Astrocyte of the hippocampus (primary cell): ENCODE measurements around the gene NAA16.
"Not testable (repeated sequence)": the region's sequence is repeated elsewhere in the genome, so short reads cannot be mapped to it uniquely, and the experiment has no call there.

ENCODE experiments used
- DNase-seq: peaks from one replicate; pipeline ENCODE4 v3.0.0; 2011; ENCODE audit warnings: low read depth, low spot score

Gene NAA16

GRCh38 chr13:41354416-41354815 is 43.3 kb downstream of the NAA16 start:
- no peak for DNase-seq

- not testable (repeated sequence) for DNase-seq
Observed at GRCh38 chr13:41356385-41356648, 45.2 kb downstream of the NAA16 start.

- no peak for DNase-seq
Observed at GRCh38 chr13:41356786-41357185, 45.7 kb downstream of the NAA16 start.

- no peak for DNase-seq
Observed at GRCh38 chr13:41361491-41361890, 50.4 kb downstream of the NAA16 start.

GRCh38 chr13:41364043-41364442 is 53.0 kb downstream of the NAA16 start:
- no peak for DNase-seq

- peak; percentile 25 for DNase-seq
Observed at GRCh38 chr13:41365631-41366030, 54.6 kb downstream of the NAA16 start.

- no peak for DNase-seq
Observed at GRCh38 chr13:41370736-41371135, 59.7 kb downstream of the NAA16 start.

- no peak for DNase-seq
Observed at GRCh38 chr13:41377446-41377845, 66.4 kb downstream of the NAA16 start.

GRCh38 chr13:41382431-41382830 is 71.4 kb downstream of the NAA16 start:
- DNase-seq, result no peak

- no peak for DNase-seq
Observed at GRCh38 chr13:41383386-41383785, 72.3 kb downstream of the NAA16 start.

GRCh38 chr13:41384749-41385503 is 73.9 kb downstream of the NAA16 start:
- peak; percentile 39 for DNase-seq

GRCh38 chr13:41386211-41386610 is 75.1 kb downstream of the NAA16 start:
- DNase-seq, result no peak

- no peak for DNase-seq
Observed at GRCh38 chr13:41387576-41387975, 76.5 kb downstream of the NAA16 start.

GRCh38 chr13:41388143-41388881 is 77.2 kb downstream of the NAA16 start:
- no peak for DNase-seq

GRCh38 chr13:41389580-41389979 is 78.5 kb downstream of the NAA16 start:
- no peak for DNase-seq

GRCh38 chr13:41394166-41394565 is 83.1 kb downstream of the NAA16 start:
- no peak for DNase-seq

GRCh38 chr13:41398494-41399170 is 87.6 kb downstream of the NAA16 start:
- DNase-seq, result no peak

GRCh38 chr13:41401366-41401765 is 90.3 kb downstream of the NAA16 start:
- DNase-seq, result no peak

GRCh38 chr13:41402691-41403511 is 91.8 kb downstream of the NAA16 start:
- no peak for DNase-seq

GRCh38 chr13:41403983-41404382 is 92.9 kb downstream of the NAA16 start:
- no peak for DNase-seq

GRCh38 chr13:41405367-41405766 is 94.3 kb downstream of the NAA16 start:
- DNase-seq, result no peak

GRCh38 chr13:41407380-41407779 is 96.3 kb downstream of the NAA16 start:
- DNase-seq, result no peak
